Measurements from ENCODE around the gene PAX5.
"Not testable (repeated sequence)": the region's sequence is repeated elsewhere in the genome, so short reads cannot be mapped to it uniquely, and the experiment has no call there.

PAX5 gene

GRCh38 chr9:37033682-37034304 is at the start of gene PAX5:
Gene PAX5 (minus strand): TSS chr9:37034268. CDS start chr9:37034031, 237 bp downstream.
- peak within 1 kb of the TSS; percentile 28 for H3K4me3 ChIP-seq (ENCODE audit: low read depth, low read length)

- H3K4me3 ChIP-seq (ENCODE audit: low read depth, low read length): no peak overlapping the region
These were observed 49.6 kb upstream of the PAX5 start for GRCh38 chr9:37083654-37084053.

- H3K4me3 ChIP-seq (ENCODE audit: low read depth, low read length): no peak overlapping the region
These were observed 48.2 kb upstream of the PAX5 start for GRCh38 chr9:37082214-37082765.

GRCh38 chr9:37081507-37081906 is 47.4 kb upstream of the PAX5 start:
- H3K4me3 ChIP-seq (ENCODE audit: low read depth, low read length): not testable (repeated sequence)

- peak overlapping the region; percentile 77 for H3K4me3 ChIP-seq (ENCODE audit: low read depth, low read length)
These were observed 46.1 kb upstream of the PAX5 start for GRCh38 chr9:37080165-37080628.

GRCh38 chr9:37079370-37080164 is 45.5 kb upstream of the PAX5 start:
- H3K4me3 ChIP-seq (ENCODE audit: low read depth, low read length): peak overlapping the region; percentile 77

- not testable (repeated sequence) for H3K4me3 ChIP-seq (ENCODE audit: low read depth, low read length)
These were observed 40.7 kb upstream of the PAX5 start for GRCh38 chr9:37074790-37075189.

- no peak overlapping the region for H3K4me3 ChIP-seq (ENCODE audit: low read depth, low read length)
These were observed 32.2 kb upstream of the PAX5 start for GRCh38 chr9:37066139-37066725.

- H3K4me3 ChIP-seq (ENCODE audit: low read depth, low read length): no peak overlapping the region
These were observed 28.3 kb upstream of the PAX5 start for GRCh38 chr9:37062336-37062735.

GRCh38 chr9:37061768-37062167 is 27.7 kb upstream of the PAX5 start:
- H3K4me3 ChIP-seq (ENCODE audit: low read depth, low read length): no peak overlapping the region

GRCh38 chr9:37060833-37061232 is 26.8 kb upstream of the PAX5 start:
- no peak overlapping the region for H3K4me3 ChIP-seq (ENCODE audit: low read depth, low read length)

GRCh38 chr9:37056046-37056920 is 22.2 kb upstream of the PAX5 start:
- H3K4me3 ChIP-seq (ENCODE audit: low read depth, low read length): no peak overlapping the region

- H3K4me3 ChIP-seq (ENCODE audit: low read depth, low read length): not testable (repeated sequence)
These were observed 20.3 kb upstream of the PAX5 start for GRCh38 chr9:37054363-37054720.

GRCh38 chr9:37053684-37054362 is 19.8 kb upstream of the PAX5 start:
- H3K4me3 ChIP-seq (ENCODE audit: low read depth, low read length): no peak overlapping the region

GRCh38 chr9:37046683-37047082 is 12.6 kb upstream of the PAX5 start:
- no peak overlapping the region for H3K4me3 ChIP-seq (ENCODE audit: low read depth, low read length)

GRCh38 chr9:37042421-37042820 is 8.4 kb upstream of the PAX5 start:
- H3K4me3 ChIP-seq (ENCODE audit: low read depth, low read length): no peak overlapping the region

GRCh38 chr9:37040508-37041127 is 6.5 kb upstream of the PAX5 start:
- no peak overlapping the region for H3K4me3 ChIP-seq (ENCODE audit: low read depth, low read length)

GRCh38 chr9:37038943-37039464 is 4.9 kb upstream of the PAX5 start:
- H3K4me3 ChIP-seq (ENCODE audit: low read depth, low read length): no peak overlapping the region

- no peak overlapping the region for H3K4me3 ChIP-seq (ENCODE audit: low read depth, low read length)
These were observed 4.4 kb upstream of the PAX5 start for GRCh38 chr9:37038302-37038942.

Measured in iPS-11a (cell line).